ENCODE measurements around the gene ALKBH5. TPM values are rescaled to one million over a fixed set of nuclear protein-coding genes. Genes with fewer than 3 reads are reported as not detected.

Gene ALKBH5
- total and polyA plus RNA-seq, 9 of the 15 experiments (the other 6 are each of a cell fraction or from before 2014, with no cell fraction given): 11.4 to 70.0 (median 47.4) TPM

DNA sequence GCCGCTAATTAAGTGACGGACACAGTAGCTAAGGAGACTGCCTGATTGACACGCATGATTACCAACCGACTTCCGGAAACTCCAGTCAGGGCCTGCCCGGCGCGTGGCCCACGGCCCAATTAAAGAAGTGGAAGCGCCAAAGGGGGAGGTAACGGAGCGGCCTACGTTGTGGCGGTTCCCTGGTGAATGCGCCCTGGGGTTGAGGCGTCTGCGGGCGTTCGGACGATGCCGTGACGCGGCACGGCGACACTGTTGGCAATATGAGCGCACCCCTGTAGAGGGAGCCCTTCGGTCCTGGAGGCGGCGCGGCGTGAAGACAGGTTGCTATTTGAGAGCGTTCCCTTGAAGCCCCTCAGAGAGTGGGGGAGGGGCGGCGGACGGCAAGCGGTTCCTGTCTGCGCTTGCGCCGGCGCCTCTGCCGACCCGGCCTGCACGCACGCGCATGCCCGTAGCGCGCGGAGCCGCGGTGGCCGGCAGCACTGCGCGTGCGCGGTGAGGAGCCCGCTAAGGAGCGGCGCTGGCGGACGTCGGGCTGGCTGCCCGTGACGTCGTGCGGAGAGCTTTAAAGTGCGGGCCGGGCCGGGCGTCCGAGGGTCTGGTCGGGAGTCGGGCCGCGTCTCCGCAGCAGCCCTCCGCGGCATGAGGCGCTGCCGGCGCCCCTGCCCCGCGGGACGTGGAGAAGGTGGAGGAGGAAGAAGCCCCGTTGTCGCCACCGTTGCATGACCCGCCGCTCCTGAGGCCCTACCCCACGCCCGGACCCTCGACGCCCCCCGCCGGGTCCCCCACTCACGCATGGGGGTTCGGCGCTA, at the start of gene ALKBH5 (continued):
- TF ChIP-seq, protein P1, sequence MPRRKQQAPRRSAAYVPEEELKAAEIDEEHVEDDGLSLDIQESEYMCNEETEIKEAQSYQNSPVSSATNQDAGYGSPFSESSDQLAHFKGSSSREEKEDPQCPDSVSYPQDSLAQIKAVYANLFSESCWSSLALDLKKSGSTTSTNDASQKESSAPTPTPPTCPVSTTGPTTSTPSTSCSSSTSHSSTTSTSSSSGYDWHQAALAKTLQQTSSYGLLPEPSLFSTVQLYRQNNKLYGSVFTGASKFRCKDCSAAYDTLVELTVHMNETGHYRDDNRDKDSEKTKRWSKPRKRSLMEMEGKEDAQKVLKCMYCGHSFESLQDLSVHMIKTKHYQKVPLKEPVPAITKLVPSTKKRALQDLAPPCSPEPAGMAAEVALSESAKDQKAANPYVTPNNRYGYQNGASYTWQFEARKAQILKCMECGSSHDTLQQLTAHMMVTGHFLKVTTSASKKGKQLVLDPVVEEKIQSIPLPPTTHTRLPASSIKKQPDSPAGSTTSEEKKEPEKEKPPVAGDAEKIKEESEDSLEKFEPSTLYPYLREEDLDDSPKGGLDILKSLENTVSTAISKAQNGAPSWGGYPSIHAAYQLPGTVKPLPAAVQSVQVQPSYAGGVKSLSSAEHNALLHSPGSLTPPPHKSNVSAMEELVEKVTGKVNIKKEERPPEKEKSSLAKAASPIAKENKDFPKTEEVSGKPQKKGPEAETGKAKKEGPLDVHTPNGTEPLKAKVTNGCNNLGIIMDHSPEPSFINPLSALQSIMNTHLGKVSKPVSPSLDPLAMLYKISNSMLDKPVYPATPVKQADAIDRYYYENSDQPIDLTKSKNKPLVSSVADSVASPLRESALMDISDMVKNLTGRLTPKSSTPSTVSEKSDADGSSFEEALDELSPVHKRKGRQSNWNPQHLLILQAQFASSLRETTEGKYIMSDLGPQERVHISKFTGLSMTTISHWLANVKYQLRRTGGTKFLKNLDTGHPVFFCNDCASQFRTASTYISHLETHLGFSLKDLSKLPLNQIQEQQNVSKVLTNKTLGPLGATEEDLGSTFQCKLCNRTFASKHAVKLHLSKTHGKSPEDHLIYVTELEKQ (CRISPR knock-in tag; IDR thresholded peaks at IDR 0.05): no peak
- TF ChIP-seq KAT2B (IDR thresholded peaks at IDR 0.05; ENCODE audit: low read depth, low read length): no peak
- 0 out of 2 replicates have a peak, but pooled peaks have one; percentile 41 for TF ChIP-seq SMAD4 (CRISPR knock-in tag; conservative IDR thresholded peaks at IDR 0.05)
- no peak for TF ChIP-seq TRIM24 (IDR thresholded peaks at IDR 0.05)
- TF ChIP-seq POLR2G (IDR thresholded peaks at IDR 0.05; ENCODE audit: low read depth, low read length): peak; percentile 83
- TF ChIP-seq RBM34 (IDR thresholded peaks at IDR 0.05; ENCODE audit: borderline replicate concordance, insufficient read depth, low read length): no peak
- TF ChIP-seq ASH1L (IDR thresholded peaks at IDR 0.05; ENCODE audit: borderline replicate concordance, low read depth, partially characterized antibody): peak; percentile 58
- TF ChIP-seq, protein P2, sequence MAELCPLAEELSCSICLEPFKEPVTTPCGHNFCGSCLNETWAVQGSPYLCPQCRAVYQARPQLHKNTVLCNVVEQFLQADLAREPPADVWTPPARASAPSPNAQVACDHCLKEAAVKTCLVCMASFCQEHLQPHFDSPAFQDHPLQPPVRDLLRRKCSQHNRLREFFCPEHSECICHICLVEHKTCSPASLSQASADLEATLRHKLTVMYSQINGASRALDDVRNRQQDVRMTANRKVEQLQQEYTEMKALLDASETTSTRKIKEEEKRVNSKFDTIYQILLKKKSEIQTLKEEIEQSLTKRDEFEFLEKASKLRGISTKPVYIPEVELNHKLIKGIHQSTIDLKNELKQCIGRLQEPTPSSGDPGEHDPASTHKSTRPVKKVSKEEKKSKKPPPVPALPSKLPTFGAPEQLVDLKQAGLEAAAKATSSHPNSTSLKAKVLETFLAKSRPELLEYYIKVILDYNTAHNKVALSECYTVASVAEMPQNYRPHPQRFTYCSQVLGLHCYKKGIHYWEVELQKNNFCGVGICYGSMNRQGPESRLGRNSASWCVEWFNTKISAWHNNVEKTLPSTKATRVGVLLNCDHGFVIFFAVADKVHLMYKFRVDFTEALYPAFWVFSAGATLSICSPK (IDR thresholded peaks at IDR 0.05; ENCODE audit: borderline replicate concordance): no peak
- TF ChIP-seq ZNF79 (CRISPR knock-in tag; IDR thresholded peaks at IDR 0.05; ENCODE audit: low read depth): no peak
- TF ChIP-seq ZNF639 (CRISPR knock-in tag; conservative IDR thresholded peaks at IDR 0.05 in 1 of 2, IDR thresholded peaks at IDR 0.05 in 1 of 2): no peak
- TF ChIP-seq C11orf30 (IDR thresholded peaks at IDR 0.05; ENCODE audit: low read depth): no peak
- TF ChIP-seq CBFB (CRISPR knock-in tag; IDR thresholded peaks at IDR 0.05): no peak
- TF ChIP-seq ZSCAN29 (IDR thresholded peaks at IDR 0.05): no peak
- TF ChIP-seq SMC3 (conservative IDR thresholded peaks at IDR 0.05; ENCODE audit: insufficient read depth, low read depth, low read length): no peak
- TF ChIP-seq SIRT6 (IDR thresholded peaks at IDR 0.05; ENCODE audit: low read depth, low read length): no peak
- no peak for TF ChIP-seq IRF9 (tag; IDR thresholded peaks at IDR 0.05)
- no peak for TF ChIP-seq DEAF1 (CRISPR knock-in tag; IDR thresholded peaks at IDR 0.05)
